Measurements from ENCODE around the gene ANKRD33B.
"Not testable (repeated sequence)": the region's sequence is repeated elsewhere in the genome, so short reads cannot be mapped to it uniquely, and the experiment has no call there.

The ANKRD33B gene

GRCh38 chr5:10563945-10564837 lies at the start of gene ANKRD33B:
Gene ANKRD33B (plus strand): TSS chr5:10564070. CDS start chr5:10564468, 398 bp downstream.
- no peak for FAIRE-seq

- not testable (repeated sequence) for FAIRE-seq
Measured at GRCh38 chr5:10514572-10514971, 49.3 kb upstream of the ANKRD33B start.

- FAIRE-seq = no peak
Measured at GRCh38 chr5:10515492-10515891, 48.4 kb upstream of the ANKRD33B start.

GRCh38 chr5:10518347-10518746 lies 45.5 kb upstream of the ANKRD33B start:
- FAIRE-seq = no peak

GRCh38 chr5:10519729-10520128 lies 44.1 kb upstream of the ANKRD33B start:
- no peak for FAIRE-seq

GRCh38 chr5:10520706-10521105 lies 43.2 kb upstream of the ANKRD33B start:
- FAIRE-seq = no peak

- no peak for FAIRE-seq
Measured at GRCh38 chr5:10521466-10522223, 42.2 kb upstream of the ANKRD33B start.

GRCh38 chr5:10522224-10522611 lies 41.7 kb upstream of the ANKRD33B start:
- no peak for FAIRE-seq

GRCh38 chr5:10524376-10525123 lies 39.3 kb upstream of the ANKRD33B start:
- no peak for FAIRE-seq

GRCh38 chr5:10525124-10525495 lies 38.8 kb upstream of the ANKRD33B start:
- no peak for FAIRE-seq

- no peak for FAIRE-seq
Measured at GRCh38 chr5:10527281-10527950, 36.5 kb upstream of the ANKRD33B start.

GRCh38 chr5:10528056-10528816 lies 35.6 kb upstream of the ANKRD33B start:
- no peak for FAIRE-seq

GRCh38 chr5:10528827-10529226 lies 35.0 kb upstream of the ANKRD33B start:
- no peak for FAIRE-seq

GRCh38 chr5:10530601-10531320 lies 33.1 kb upstream of the ANKRD33B start:
- FAIRE-seq = no peak

- no peak for FAIRE-seq
Measured at GRCh38 chr5:10532421-10532820, 31.4 kb upstream of the ANKRD33B start.

GRCh38 chr5:10533226-10533625 lies 30.6 kb upstream of the ANKRD33B start:
- no peak for FAIRE-seq

GRCh38 chr5:10534561-10535530 lies 29.0 kb upstream of the ANKRD33B start:
- FAIRE-seq = no peak

- FAIRE-seq = no peak
Measured at GRCh38 chr5:10536511-10536910, 27.4 kb upstream of the ANKRD33B start.

GRCh38 chr5:10536931-10537579 lies 26.8 kb upstream of the ANKRD33B start:
- no peak for FAIRE-seq
